Stimulated activated CD8-positive, alpha-beta memory T cell treated with anti-CD3 and anti-CD28 coated beads, Interleukin-15, amount 100 ng/mL, for 24 hours (primary cell): Measurements from ENCODE around the gene COPZ2.
"Not testable (repeated sequence)": the region's sequence is repeated elsewhere in the genome, so short reads cannot be mapped to it uniquely, and the experiment has no call there.

Experiments used
- DNase-seq: peaks from one replicate; pipeline ENCODE4 v3.0.0-alpha.2; 2020; ENCODE audit warnings: low read depth

COPZ2 gene, protein sequence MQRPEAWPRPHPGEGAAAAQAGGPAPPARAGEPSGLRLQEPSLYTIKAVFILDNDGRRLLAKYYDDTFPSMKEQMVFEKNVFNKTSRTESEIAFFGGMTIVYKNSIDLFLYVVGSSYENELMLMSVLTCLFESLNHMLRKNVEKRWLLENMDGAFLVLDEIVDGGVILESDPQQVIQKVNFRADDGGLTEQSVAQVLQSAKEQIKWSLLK

DNA sequence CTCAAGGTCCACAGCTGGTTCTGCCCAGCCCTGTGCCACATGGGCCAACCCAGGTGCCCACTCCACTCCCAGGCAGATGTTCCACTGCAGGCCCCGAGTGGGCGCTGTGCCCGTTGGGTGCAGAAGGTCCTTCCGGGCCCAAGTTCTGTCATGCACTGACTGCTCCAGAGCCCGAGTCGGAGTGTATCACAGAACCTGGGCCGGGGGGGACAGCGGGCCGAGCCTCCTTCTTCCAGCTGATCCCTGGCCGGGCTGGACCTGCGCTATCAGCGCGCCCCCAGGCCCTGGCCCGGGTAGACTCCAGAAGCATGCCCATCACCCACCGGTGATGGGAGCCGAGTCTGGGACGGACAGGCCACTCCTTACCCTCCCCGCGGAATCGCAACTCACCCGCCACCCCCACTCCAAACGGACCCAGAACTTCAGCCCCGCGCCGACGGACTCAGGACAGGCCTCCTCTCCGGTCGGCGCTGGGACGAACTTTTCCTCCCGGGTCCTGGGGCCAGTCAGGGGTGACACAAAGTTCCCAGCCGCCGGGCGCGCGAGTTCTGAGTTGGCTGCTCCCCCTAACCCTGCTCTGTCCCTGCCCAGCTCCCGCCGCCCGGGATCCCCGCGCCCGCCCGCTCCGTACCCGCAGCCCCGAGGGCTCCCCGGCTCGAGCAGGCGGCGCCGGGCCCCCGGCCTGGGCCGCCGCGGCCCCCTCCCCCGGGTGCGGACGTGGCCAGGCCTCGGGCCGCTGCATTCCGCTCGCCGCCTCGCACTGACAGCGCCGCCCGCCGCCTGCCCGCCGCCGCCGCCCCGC lies at the start of gene COPZ2:
Gene COPZ2 (minus strand): TSS at position 762 of the 802 bp plus-strand sequence. CDS start 20 bp downstream, at position 742.
- no peak for DNase-seq

DNA sequence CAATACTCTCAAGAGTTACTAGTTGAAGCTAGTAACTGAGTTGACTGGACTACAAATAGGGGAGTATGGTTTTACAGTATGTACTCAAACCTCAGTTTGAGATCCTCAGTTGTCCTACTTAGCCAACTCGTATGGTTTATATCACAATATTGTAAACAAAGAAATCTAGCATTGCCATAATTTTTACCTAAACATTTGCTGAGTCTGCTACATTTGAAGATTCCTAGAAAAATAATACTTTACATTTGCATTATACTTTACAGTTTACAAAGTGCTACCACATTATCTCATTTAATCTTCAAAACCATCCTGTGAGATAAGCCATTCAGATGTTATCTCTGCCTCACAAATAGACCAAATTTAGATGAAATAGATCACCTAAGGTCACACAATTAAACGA lies 47.3 kb upstream of the COPZ2 start:
- DNase-seq, result no peak

DNA sequence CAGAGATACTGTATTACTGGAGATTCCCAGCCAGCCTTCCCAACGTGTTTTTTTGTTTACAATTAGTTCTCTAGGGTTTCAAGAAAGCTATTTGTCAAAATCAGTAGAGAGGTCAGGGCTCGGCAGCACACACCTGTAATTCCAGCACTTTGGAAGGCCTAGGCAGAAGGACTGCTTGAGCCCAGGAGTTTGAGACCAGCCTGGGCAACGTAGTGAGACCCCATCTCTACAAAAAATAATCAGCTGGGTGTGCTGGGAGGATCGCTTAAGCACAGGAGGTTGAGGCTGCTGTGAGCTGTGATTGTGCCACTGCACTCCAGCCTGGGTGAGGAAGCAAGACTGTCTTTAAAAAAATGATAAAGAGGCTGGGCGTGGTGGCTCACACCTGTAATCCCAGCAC lies 44.3 kb upstream of the COPZ2 start:
- DNase-seq, result no peak

DNA sequence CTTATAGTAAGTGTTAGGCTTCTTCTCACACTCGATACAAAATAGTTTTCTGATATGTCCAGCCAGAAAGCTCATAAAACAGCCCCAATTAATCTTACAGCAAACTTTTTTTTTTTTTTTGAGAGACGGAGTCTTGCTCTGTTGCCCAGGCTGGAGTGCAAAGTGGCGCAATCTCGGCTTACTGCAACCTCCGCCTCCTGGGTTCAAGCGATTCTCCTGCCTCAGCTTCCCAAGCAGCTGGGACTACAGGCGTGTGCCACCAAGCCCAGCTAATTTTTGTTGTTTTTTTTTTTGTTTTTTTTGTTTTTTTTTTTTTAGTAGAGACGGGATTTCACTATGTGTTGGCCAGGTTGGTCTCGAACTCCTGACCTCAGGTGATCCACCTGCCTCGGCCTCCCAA lies 39.6 kb upstream of the COPZ2 start:
- DNase-seq, result not testable (repeated sequence)

DNA sequence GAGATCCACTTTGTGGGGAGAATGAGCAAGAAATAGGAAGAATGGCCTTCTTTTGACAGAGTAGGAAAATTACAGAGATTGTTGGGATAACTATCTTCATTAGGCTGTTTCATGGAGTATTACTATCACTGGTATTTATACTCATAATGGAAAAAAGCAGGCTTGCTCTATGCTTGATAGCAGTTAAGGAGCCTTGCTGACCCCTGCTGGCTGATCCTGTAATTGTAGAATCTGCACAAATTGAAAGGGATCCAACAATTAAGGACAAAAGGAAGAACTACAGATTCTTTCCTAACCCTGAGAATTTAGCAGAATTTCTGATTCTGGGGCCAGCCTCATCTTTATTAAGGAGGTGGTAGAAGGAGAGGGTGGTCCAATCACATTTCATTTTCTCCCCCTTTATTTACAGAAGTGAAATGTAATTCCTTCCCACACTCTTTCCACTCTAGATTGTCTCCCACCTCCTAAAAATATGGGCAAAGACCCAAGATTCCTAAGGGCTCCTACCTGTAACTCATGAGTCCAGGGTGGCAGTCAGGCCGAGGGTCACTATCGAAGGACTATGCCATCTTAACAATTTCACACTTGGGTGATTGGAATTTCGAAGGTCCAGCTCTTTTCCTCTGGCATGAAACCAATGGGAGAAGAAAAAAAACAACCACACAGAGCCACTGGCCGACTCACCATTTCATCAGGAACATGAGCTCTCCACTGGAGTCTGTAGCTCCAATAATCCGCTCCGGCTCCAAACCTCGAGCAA lies 36.9 kb upstream of the COPZ2 start:
- DNase-seq, result peak; percentile 29

DNA sequence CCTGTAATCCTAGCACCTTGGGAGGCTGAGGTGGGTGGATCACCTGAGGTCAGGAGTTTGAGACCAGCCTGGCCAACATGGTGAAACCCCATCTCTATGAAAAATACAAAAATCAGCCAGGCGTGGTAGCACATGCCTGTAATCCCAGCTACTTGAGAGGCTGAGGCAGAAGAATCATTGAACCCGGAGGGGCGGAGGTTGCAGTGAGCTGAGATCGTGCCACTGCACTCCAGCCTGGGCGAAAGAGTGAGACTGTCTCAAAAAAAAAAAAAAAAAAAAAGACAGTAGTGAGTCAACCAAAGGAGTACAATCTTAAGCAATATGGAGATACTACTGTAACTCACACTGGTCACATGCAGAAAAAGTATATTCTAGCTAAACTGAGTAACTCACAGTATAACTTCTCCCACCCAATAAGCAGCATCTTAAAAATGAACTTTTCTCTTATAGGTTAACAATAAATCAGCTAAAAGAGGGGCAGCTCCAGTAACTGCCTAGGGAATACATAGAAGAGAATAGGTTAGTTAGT lies 36.0 kb upstream of the COPZ2 start:
- DNase-seq, result not testable (repeated sequence)

DNA sequence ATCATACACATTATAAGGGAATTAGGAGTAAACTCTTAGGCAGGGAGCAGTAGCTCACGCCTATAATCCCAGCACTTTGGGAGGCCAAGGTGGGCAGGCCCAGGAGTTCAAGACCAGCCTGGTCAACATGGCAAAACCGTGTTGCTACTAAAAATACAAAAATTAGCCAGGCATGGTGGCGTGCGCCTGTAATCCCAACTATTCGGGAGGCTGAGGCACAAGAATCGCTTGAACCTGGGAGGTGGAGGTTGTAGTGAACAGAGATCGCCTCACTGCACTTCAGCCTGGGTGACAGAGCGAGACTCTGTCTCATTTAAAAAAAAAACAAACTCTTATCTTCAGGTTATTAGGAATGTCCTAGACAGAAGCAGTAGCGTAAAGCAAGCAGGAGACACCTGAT lies 35.2 kb upstream of the COPZ2 start:
- DNase-seq, result not testable (repeated sequence)

DNA sequence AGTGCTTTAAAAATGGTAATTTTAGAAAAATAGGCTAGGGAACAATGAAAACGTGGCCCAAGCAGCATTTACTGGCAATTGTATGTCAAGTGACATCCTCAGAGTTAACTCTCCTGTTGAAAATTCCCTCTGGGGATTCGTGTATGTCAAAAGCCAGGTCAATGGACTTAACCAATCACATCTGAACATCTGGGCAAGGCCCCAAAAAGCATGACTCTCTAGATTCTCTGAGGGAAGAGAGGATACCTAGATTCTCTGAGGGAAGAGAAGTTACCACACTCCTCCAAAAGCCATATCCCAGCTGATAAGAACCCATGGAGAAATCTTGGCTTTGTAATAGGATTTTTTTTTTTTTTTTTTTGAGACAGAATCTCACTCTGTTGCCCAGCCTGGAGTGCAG lies 34.1 kb upstream of the COPZ2 start:
- DNase-seq, result no peak

DNA sequence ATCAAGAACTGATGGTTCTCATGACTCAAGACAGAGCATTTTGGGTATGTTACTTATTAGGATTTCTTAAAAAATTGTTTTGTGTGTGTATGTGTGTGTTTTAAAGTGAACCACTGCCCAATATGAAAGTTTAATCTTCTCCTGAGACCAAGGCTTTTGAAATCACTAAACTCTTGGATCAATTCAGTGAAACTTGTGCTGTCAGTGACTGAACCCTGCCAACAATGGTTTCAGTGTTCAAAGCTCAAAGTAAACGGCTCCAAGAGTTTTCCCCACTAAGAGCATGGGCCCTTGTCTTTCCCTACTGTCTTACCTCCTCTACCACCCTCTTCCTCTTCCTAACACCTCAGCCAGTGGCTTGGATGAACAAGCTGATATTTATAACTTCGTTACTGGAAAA lies 32.6 kb upstream of the COPZ2 start:
- no peak for DNase-seq

DNA sequence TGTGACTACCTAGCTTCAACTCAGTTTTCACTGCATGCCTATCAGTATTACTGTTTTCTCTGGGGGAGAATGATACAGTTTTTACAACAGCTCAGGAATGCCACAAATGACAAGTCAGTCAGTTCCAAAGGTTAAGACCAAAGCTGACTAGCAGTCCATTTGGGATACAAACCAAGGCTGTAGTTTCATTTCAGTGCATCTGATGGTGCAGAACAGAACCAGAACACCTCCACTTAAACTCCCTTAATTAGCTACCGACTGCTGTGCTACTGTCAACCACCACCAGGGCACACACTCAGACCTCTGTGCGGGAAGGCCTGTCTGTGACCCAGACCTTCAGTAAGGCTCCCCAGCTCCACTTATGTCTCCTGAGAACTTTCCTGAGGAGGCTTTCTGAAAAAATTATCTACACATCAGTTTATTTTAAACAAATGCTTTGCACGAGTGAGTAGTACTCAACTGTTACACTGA lies 30.9 kb upstream of the COPZ2 start:
- no peak for DNase-seq

DNA sequence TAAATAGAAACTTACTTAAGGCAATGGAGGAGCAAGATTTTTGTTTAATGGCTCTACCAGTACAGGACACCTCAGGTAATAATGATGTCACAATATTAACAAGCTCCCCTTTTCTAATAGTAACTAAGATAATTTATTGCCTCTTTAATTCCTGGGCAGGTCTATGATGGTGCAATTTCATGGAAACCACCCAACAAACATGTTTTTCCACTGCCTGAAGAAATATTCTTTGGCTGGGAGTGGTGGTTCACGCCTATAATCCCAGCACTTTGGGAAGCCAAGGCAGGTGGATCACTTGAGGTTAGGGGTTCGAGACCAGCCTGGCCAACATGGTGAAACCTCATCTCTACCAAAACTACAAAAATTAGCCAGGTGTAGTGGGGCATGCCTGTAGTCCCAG lies 30.2 kb upstream of the COPZ2 start:
- not testable (repeated sequence) for DNase-seq

DNA sequence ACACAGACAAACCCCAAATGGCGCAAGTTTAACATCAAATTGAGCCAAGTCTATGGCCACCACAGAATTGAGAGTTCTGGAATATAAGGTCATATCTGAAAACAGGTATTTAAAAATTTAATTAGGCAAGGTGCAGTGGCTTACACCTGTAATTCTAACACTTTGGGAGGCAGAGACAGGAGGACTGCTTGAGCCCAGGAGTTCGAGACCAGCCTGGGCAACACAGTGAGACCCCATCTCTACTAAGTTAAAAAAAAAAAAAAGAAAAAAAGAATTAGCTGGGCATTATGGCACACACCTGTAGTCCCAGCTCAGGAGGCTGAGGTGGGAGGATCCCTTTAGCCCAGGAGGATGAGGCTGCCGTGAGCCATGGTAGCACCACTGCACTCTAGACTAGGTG lies 29.6 kb upstream of the COPZ2 start:
- no peak for DNase-seq

DNA sequence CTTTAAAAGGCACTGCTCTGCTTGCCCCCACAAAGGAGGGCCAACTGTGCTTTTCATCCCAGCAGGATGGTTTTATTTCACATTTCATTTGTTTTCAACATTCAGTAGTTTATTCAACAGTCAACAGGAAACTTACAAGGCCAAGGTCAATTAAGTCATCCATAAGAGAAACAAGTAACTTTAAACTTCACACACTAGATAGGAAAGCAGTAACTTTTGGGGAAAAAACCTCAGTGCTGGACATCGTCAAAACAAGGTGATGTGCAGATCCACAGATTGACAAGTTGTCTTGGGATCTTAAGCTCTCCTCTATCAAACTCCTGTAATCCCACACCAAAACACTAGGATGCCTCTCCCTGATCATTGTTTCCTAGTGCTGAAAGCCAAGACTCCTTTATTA lies 29.1 kb upstream of the COPZ2 start:
- no peak for DNase-seq

DNA sequence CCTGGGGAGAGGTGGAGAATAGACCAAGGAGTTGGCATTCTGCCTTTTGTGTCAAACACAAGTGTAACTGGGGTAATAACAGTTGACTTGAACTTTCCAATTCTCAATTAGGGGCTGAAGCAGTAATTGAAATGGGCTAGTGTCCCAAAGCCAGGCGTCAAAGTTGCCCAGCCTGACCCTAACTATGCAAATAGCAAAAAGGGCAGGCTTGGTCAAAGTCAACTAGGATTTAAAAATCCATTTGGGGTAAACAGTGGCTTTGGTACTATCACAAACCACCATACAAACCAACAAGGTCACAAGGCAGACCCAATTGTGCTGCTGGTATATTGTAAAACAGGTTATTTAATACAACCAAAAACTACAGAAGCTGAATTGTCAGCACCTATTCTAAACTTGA lies 28.6 kb upstream of the COPZ2 start:
- DNase-seq, result no peak

DNA sequence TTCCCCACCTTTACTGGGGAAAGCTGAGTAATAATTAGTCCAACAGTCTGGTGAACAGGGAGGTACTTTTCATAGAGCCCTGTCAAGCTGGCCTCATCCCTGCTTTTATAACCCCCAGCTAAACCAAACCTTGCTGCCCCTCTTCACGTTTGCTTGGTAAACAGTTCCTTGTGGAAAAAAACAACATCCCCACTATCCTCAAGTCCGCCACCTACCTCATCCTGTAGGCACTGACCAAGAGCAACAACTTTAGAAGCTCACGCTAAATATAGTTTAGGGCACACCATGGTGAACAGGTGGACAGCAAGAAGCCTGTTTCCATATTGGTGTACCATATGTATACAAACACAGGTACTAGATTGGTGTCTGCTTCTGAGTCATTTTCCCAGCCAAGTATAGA lies 27.0 kb upstream of the COPZ2 start:
- DNase-seq, result no peak

DNA sequence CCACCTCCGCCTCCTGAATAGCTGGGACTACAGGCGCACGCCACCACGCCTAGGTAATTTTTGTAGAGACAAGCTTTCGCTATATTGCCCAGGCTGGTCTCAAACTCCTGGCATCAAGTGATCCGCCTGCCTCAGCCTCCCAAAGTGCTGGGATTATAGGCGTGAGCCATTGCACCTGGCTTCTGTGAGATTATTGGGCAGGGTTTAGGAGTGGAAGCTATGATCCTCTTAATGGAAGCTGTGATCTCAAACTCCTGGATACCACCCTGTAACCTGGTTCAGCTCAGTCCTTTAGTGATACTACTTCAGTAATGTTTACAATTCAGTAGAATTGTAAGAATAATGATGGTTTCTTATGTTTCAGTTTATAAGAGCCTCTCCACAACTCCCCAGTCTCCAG lies 24.7 kb upstream of the COPZ2 start:
- no peak for DNase-seq

DNA sequence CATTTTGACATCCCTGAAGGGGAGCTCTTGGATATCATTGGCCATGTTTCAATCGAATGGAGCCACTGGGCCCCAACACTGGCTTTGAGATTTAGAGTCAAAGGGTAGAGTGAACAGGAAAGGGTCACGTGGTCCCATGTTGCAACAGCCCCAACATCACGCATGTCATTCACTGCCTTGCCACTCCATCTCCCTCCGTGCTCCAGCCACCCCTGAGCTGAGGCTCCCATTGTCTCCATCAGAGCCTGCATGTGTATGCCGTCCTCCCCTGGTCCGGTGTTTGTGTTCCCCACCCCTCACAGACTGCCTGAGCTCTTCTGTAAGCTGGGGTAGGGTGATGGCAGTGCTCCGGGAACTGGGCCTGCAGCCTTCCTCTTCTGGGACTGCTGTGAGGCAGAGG lies 22.7 kb upstream of the COPZ2 start:
- DNase-seq, result no peak

DNA sequence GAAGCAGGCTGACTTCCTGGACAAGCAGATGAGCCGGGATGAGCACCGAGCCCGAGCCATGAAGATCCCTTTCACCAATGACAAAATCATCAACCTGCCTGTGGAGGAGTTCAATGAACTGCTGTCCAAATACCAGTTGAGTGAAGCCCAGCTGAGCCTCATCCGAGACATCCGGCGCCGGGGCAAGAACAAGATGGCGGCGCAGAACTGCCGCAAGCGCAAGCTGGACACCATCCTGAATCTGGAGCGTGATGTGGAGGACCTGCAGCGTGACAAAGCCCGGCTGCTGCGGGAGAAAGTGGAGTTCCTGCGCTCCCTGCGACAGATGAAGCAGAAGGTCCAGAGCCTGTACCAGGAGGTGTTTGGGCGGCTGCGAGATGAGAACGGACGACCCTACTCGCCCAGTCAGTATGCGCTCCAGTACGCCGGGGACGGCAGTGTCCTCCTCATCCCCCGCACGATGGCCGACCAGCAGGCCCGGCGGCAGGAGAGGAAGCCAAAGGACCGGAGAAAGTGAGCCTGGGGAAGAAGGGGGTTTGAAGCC lies 21.6 kb upstream of the COPZ2 start:
- DNase-seq, result no peak

DNA sequence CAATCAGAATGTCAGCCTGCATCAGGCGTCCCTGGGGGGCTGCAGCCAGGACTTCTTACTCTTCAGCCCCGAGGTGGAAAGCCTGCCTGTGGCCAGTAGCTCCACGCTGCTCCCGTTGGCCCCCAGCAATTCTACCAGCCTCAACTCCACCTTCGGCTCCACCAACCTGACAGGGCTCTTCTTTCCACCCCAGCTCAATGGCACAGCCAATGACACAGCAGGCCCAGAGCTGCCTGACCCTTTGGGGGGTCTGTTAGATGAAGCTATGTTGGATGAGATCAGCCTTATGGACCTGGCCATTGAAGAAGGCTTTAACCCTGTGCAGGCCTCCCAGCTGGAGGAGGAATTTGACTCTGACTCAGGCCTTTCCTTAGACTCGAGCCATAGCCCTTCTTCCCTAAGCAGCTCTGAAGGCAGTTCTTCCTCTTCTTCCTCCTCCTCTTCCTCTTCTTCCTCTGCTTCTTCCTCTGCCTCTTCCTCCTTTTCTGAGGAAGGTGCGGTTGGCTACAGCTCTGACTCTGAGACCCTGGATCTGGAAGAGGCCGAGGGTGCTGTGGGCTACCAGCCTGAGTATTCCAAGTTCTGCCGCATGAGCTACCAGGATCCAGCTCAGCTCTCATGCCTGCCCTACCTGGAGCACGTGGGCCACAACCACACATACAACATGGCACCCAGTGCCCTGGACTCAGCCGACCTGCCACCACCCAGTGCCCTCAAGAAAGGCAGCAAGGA lies 21.0 kb upstream of the COPZ2 start:
- no peak for DNase-seq

DNA sequence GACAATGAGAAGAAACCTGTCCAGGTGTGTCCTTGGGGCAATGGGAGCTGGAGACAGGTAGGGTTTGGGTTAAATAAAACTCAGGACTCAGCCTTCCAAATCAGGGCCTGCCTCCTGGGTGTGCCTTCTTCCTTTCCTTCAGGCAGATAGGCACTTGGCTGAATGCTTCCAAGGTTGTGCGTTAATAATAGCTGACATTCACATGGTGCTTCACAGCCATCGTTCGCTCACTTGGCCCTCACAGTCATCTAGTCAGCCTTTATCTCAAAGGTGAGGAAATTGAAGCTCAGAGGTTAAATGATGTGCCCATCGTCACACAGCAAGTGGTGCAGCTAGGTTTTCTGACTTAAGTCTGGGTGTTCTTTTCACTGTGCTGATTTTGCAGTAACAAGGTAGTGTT lies 20.0 kb upstream of the COPZ2 start:
- DNase-seq, result no peak

DNA sequence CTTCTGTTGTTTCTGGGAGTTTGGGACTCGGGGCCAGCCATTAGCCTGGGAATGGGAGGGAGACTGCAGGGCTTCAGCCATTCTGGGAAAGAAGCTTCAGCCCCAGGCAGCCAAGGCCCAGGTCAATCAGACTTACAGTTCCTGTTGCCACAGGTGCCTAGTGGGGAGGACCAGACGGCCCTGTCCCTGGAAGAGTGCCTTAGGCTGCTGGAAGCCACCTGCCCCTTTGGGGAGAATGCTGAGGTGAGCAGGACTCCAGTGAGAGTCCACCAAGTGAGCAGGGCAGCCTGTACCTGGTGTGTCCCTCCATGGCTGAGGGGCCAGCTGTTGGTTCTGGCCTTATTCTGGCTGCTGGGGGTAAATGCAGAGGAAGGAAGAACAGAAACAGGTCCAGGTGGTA lies 19.3 kb upstream of the COPZ2 start:
- no peak for DNase-seq

DNA sequence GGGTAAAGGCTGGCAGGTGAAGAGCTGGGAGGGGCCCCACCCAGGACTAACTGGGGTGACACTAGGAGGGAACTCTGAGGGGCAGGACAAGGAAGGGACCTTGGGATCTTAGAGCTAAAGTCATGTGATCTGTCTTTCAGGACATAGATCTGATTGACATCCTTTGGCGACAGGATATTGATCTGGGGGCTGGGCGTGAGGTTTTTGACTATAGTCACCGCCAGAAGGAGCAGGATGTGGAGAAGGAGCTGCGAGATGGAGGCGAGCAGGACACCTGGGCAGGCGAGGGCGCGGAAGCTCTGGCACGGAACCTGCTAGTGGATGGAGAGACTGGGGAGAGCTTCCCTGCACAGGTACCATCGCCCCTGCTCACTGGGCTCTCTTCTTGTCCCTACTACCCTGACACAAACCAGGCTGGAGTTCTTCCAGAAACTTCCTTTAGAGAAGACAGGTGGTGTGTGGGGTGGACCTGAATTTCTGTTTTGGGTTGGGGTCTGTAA lies 18.7 kb upstream of the COPZ2 start:
- no peak for DNase-seq
